ENCODE results near the gene PTPN22.

Gene PTPN22

GRCh38 chr1:113846391-113847035 lies 25.0 kb downstream of the PTPN22 start:
- DNase-seq: no peak

- no peak for DNase-seq
Measured at GRCh38 chr1:113836534-113836933, 35.0 kb downstream of the PTPN22 start.

GRCh38 chr1:113835686-113836290 lies 35.7 kb downstream of the PTPN22 start:
- DNase-seq: no peak

GRCh38 chr1:113834716-113835115 lies 36.8 kb downstream of the PTPN22 start:
- DNase-seq: no peak

- no peak for DNase-seq
Measured at GRCh38 chr1:113830039-113830438, 41.5 kb downstream of the PTPN22 start.

- DNase-seq: no peak
Measured at GRCh38 chr1:113821916-113822315, 49.6 kb downstream of the PTPN22 start.

GRCh38 chr1:113818578-113818977 lies 52.9 kb downstream of the PTPN22 start:
- DNase-seq: no peak

GRCh38 chr1:113813218-113813617 lies 58.3 kb downstream of the PTPN22 start:
- DNase-seq: no peak

GRCh38 chr1:113812661-113813135 lies 58.8 kb downstream of the PTPN22 start:
- no peak for DNase-seq

- peak; percentile 99 for DNase-seq
Measured at GRCh38 chr1:113811888-113812660, 59.4 kb downstream of the PTPN22 start, which contains the start of gene RSBN1. RSBN1 (minus strand) TSS chr1:113812476; CDS start chr1:113812412, 64 bp downstream.

- no peak for DNase-seq
Measured at GRCh38 chr1:113811156-113811887, 60.2 kb downstream of the PTPN22 start.

GRCh38 chr1:113809670-113810602 lies 61.6 kb downstream of the PTPN22 start:
- no peak for DNase-seq

GRCh38 chr1:113808450-113809195 lies 62.9 kb downstream of the PTPN22 start:
- no peak for DNase-seq

GRCh38 chr1:113805639-113806038 lies 65.9 kb downstream of the PTPN22 start:
- no peak for DNase-seq

- no peak for DNase-seq
Measured at GRCh38 chr1:113805256-113805531, 66.3 kb downstream of the PTPN22 start.

GRCh38 chr1:113804421-113805255 lies 66.9 kb downstream of the PTPN22 start:
- no peak for DNase-seq

- DNase-seq: no peak
Measured at GRCh38 chr1:113802367-113803007, 69.0 kb downstream of the PTPN22 start.

- no peak for DNase-seq
Measured at GRCh38 chr1:113800487-113800886, 71.0 kb downstream of the PTPN22 start.

GRCh38 chr1:113797472-113797871 lies 74.0 kb downstream of the PTPN22 start:
- DNase-seq: no peak

Data from activated effector memory CD4-positive, alpha-beta T cell treated with Interleukin-2 at 50 U/mL for 16 hours (primary cell).